GM12878 (cell line): ENCODE data around the gene GTF2A1.

Source experiments
- BACH1 ChIP-seq: fragments of 450-650 bp; IDR thresholded peaks from 2 replicates; pipeline ENCODE4 v1.6.1; 2017; ENCODE audit warnings: mild to moderate bottlenecking, borderline replicate concordance
- BHLHE40 ChIP-seq, 2 experiments: fragments of 450-650 bp in 1 of 2; IDR thresholded peaks; 2 replicates each; pipeline ENCODE4 v1.6.1; 2011 to 2017; ENCODE audit warnings: low read depth in 2 of 2, borderline replicate concordance in 1 of 2, improper control_type of control experiment in 1 of 2, low read length in 1 of 2, mild to moderate bottlenecking in 1 of 2
- CHD2 ChIP-seq: IDR thresholded peaks from 2 replicates; pipeline ENCODE4 v1.6.1; 2011; ENCODE audit warnings: low read depth, low read length, improper control_type of control experiment, borderline replicate concordance
- ETV6 ChIP-seq, 2 experiments: fragments of 450-650 bp in 1 of 2; IDR thresholded peaks in 1 of 2; conservative IDR thresholded peaks in 1 of 2; 2 replicates each; pipeline ENCODE4 v1.6.1; 2014; ENCODE audit warnings: antibody characterized with exemption in 1 of 2, borderline replicate concordance in 1 of 2, low read depth in 1 of 2, mild to moderate bottlenecking in 1 of 2, moderate library complexity in 1 of 2
- HDAC6 ChIP-seq: fragments of 200-600 bp; sonication (generic); IDR thresholded peaks from one replicate; pipeline ENCODE4 v1.8.0; 2017; ENCODE audit warnings: antibody characterized with exemption; ENCODE audit not compliant: unreplicated experiment
- LARP7 ChIP-seq: fragments of 450-650 bp; IDR thresholded peaks from 2 replicates; pipeline ENCODE4 v1.6.1; 2017; ENCODE audit warnings: mild to moderate bottlenecking
- POLR2A ChIP-seq: IDR thresholded peaks from 2 replicates; pipeline ENCODE4 v1.6.1; 2011; ENCODE audit warnings: low read depth, mild to moderate bottlenecking, low read length
- SUPT20H ChIP-seq: IDR thresholded peaks from 2 replicates; pipeline ENCODE4 v1.6.1; 2011; ENCODE audit warnings: low read depth, mild to moderate bottlenecking, low read length, moderate library complexity, borderline replicate concordance; ENCODE audit not compliant: control insufficient read depth
- TAF1 ChIP-seq: IDR thresholded peaks from 2 replicates; pipeline ENCODE4 v1.6.1; 2011; ENCODE audit warnings: mild to moderate bottlenecking, low read depth, low read length, borderline replicate concordance
- TF ChIP-seq, protein P1 (sequence below), 3 experiments: IDR thresholded peaks in 2 of 3; conservative IDR thresholded peaks in 1 of 3; 2 replicates each; pipeline ENCODE4 v1.5.1; 2011; ENCODE audit warnings: low read depth in 3 of 3, low read length in 3 of 3, mild to moderate bottlenecking in 3 of 3, control low read depth in 2 of 3, moderate library complexity in 2 of 3, inconsistent platforms in 1 of 3, mixed read lengths in 1 of 3; ENCODE audit not compliant: control insufficient read depth in 2 of 3, insufficient read depth in 1 of 3; ENCODE audit errors: extremely low read depth in 1 of 3

GRCh38 chr14:81235096-81235495 is 14.3 kb upstream of the GTF2A1 start:
- TF ChIP-seq, protein P1, sequence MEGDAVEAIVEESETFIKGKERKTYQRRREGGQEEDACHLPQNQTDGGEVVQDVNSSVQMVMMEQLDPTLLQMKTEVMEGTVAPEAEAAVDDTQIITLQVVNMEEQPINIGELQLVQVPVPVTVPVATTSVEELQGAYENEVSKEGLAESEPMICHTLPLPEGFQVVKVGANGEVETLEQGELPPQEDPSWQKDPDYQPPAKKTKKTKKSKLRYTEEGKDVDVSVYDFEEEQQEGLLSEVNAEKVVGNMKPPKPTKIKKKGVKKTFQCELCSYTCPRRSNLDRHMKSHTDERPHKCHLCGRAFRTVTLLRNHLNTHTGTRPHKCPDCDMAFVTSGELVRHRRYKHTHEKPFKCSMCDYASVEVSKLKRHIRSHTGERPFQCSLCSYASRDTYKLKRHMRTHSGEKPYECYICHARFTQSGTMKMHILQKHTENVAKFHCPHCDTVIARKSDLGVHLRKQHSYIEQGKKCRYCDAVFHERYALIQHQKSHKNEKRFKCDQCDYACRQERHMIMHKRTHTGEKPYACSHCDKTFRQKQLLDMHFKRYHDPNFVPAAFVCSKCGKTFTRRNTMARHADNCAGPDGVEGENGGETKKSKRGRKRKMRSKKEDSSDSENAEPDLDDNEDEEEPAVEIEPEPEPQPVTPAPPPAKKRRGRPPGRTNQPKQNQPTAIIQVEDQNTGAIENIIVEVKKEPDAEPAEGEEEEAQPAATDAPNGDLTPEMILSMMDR (IDR thresholded peaks at IDR 0.05 in 2 of 3, conservative IDR thresholded peaks at IDR 0.05 in 1 of 3; ENCODE audit: control insufficient read depth in 2 of 3, extremely low read depth in 1 of 3, insufficient read depth in 1 of 3, low read depth in 3 of 3, low read length in 3 of 3): no peak
- TF ChIP-seq BHLHE40 (IDR thresholded peaks at IDR 0.05; ENCODE audit: borderline replicate concordance in 1 of 2, low read depth in 2 of 2, low read length in 1 of 2) (no peak), TAF1 (no peak), HDAC6 (no peak), LARP7 (no peak), POLR2A (no peak), SUPT20H (no peak), ETV6 (conservative IDR thresholded peaks at IDR 0.05 in 1 of 2, IDR thresholded peaks at IDR 0.05 in 1 of 2; ENCODE audit: borderline replicate concordance in 1 of 2, low read depth in 1 of 2) (no peak), BACH1 (no peak), CHD2 (no peak)
